Ramos (cell line): ENCODE measurements around the gene TMSB4X.
"Not testable (repeated sequence)": the region's sequence is repeated elsewhere in the genome, so short reads cannot be mapped to it uniquely, and the experiment has no call there.

Experiments used
- in situ Hi-C: fragments of 300-500 bp; cut with MboI; formaldehyde crosslinking; loops from one replicate; pipeline ENCODE4 v1.14.3; 2022; ENCODE audit warnings: low sequenced_read_pairs; ENCODE audit not compliant: unreplicated experiment

The TMSB4X gene

GRCh38 chrX:13010546-13010945, 35.6 kb downstream of the TMSB4X start:
- in situ Hi-C loops = no loop called here

- in situ Hi-C loops = no loop called here
These were observed 38.6 kb downstream of the TMSB4X start for GRCh38 chrX:13013363-13014110.

DNA sequence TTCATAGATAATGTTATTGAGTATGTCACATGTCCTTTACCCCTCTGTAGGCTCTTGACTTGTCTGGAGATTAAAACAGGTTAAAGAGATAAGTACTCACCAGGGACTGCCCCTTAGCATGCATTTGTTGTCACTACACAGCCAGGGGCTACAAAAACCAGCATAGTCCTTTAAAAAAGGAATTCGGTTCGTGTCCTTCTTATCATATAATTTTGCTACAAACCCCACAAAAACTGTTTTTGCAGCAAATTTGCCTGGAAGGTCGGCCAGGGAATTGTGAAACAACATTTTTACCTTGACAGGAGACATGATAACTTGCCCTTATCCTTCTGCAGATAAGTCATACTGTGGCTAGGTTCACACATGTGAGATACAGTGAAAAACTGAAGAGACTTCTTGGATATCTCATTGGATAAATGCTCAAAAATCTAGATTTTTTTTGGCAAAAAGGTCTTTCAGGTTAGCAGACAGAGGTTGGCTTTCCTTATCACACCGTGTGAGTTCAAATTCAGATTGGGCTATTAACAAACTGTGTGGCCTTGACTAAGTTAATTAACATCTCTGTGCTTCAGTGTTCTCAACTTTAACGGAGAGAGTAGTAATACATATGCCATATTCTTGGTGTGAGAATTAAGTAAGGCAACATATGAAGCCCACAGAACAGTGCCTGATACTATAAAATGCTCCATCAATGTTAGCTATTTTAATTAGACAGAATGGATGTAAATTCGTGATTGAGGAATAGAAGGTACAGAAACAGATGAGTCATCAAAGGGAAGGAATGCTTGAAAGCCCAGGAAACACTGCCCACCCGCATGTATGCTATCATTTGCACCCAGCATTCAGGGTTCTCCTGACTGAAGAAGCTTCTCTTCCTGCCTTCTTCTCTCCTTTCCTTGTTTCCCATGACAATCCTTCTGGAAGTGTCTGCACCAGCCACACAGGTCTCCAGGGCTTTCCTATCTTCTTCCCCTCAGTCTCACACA, 39.5 kb downstream of the TMSB4X start:
- in situ Hi-C loops = no loop called here

- in situ Hi-C loops = no loop called here
These were observed 40.8 kb downstream of the TMSB4X start for GRCh38 chrX:13015536-13016236.

GRCh38 chrX:13016731-13017130, 41.8 kb downstream of the TMSB4X start:
- in situ Hi-C loops = not testable (repeated sequence)

DNA sequence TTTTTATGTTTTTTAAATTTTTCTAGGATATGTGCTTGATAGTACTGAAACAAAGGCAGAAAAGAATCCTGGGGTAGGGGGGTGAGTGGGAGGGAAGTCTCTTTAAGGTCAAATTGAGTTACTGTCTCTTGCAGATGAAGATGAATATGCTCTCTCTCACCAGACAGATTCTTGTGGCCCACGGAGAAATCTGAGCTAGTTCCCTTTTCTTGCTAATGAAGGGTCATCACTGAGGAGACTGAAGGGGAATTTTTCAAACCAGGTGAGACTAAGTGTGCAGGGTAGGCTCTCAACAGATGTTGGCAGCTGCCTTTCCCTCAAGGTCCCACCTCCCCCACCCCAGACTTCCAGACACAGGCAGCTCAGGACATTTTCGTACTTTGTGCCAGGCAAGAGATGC, 48.0 kb downstream of the TMSB4X start:
- in situ Hi-C loops = no loop called here

DNA sequence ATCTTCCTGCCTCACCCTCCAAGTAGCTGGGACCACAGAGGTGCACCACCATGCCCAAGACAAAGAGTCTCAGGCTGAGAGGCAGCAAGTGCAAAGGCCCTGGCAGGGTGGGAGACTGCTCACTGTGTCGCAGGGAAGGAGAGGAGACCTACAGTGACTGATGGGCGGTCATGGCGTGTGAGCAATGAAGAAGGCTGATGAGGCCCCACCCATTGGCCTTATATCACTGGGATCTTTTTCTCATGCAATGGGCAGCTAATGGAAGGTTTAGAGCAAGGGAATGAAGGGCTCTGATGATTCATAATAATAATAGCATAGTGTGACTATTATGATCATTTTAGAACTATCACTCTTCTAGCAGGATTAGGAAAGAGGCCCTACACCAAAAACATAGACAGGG, 48.7 kb downstream of the TMSB4X start:
- in situ Hi-C loops = no loop called here

- in situ Hi-C loops = no loop called here
These were observed 49.1 kb downstream of the TMSB4X start for GRCh38 chrX:13023979-13024378.

GRCh38 chrX:13024986-13025385, 50.1 kb downstream of the TMSB4X start:
- in situ Hi-C loops = no loop called here
